Thoracic aorta (tissue), 2 donors: Measurements from ENCODE around the gene RPH3AL. TPM values are rescaled to one million over a fixed set of nuclear protein-coding genes. Genes with fewer than 3 reads are reported as not detected.

Source experiments
- ATAC-seq: fragments of 150-250 bp; one replicate; pipeline ENCODE4 v1.8.0; 2017; ENCODE audit warnings: low read depth; ENCODE audit not compliant: insufficient number of reproducible peaks, low FRiP score
- DNase-seq: peaks from one replicate; pipeline ENCODE4 v3.0.0-alpha.2; 2020; ENCODE audit warnings: low spot score
- H3K27ac ChIP-seq, 2 donors: fragments of 200-600 bp; sonication (generic); 1 replicate in 1 of 2; 2 replicates in 1 of 2; pipeline ENCODE4 v1.5.1; 2016; ENCODE audit warnings: mild to moderate bottlenecking in 2 of 2, moderate library complexity in 2 of 2
- H3K27me3 ChIP-seq: fragments of 200-600 bp; sonication (generic); replicated peaks from 2 replicates; pipeline ENCODE4 v1.6.0; 2016; ENCODE audit warnings: mild to moderate bottlenecking; ENCODE audit not compliant: insufficient read depth
- H3K36me3 ChIP-seq: fragments of 200-600 bp; sonication (generic); one replicate; pipeline ENCODE4 v1.5.1; 2016
- H3K4me1 ChIP-seq, 2 donors: fragments of 200-600 bp; sonication (generic); 1 replicate in 1 of 2; 2 replicates in 1 of 2; pipeline versions ENCODE4 v1.5.1 to v1.6.0; 2016; ENCODE audit warnings: low read depth in 2 of 2, mild to moderate bottlenecking in 1 of 2; ENCODE audit not compliant: control insufficient read depth in 1 of 2
- H3K4me3 ChIP-seq: fragments of 200-600 bp; sonication (generic); 2 replicates; pipeline ENCODE4 v1.5.1; 2016; ENCODE audit warnings: mild to moderate bottlenecking
- H3K9me3 ChIP-seq: fragments of 200-600 bp; sonication (generic); 2 replicates; pipeline ENCODE4 v1.5.1; 2016
- CTCF ChIP-seq: fragments of 200-600 bp; sonication (generic); IDR thresholded peaks from one replicate; pipeline ENCODE4 v1.5.1; 2019; ENCODE audit warnings: antibody characterized with exemption
- total RNA-seq, 2 donors: library from RNA; depleted of rRNA; stranded (reverse); fragments of >200 nt; gene quantifications; one replicate each; pipeline versions ENCODE4 v1.1.0 to v1.2.3, GENCODE V29; 2016

Gene RPH3AL
- total RNA-seq, 2 donors from 2014 or later = 6.5 to 33.1 TPM

- ATAC-seq = no peak
- Histone ChIP-seq H3K27me3 (no peaks in the 10 kb centered on the region), H3K4me3 (no peak overlapping the region), H3K9me3 (no peaks in the 10 kb centered on the region), H3K4me1 (no peaks in the 10 kb centered on the region), H3K36me3 (no peaks in the 10 kb centered on the region), H3K27ac (no peak overlapping the region)
- no peak for TF ChIP-seq CTCF
- DNase-seq = no peak
Measured at GRCh38 chr17:165939-166338, 186.7 kb downstream of the RPH3AL start.

- Histone ChIP-seq H3K36me3 (no peaks in the 10 kb centered on the region), H3K27me3 (no peaks in the 10 kb centered on the region), H3K4me3 (no peak overlapping the region), H3K27ac (no peak overlapping the region), H3K9me3 (no peaks in the 10 kb centered on the region), H3K4me1 (no peaks in the 10 kb centered on the region)
- DNase-seq (no peak), ATAC-seq (no peak)
- TF ChIP-seq CTCF = no peak
Measured at GRCh38 chr17:164303-165235, 188.0 kb downstream of the RPH3AL start.

- no peaks in the 10 kb centered on the region for H3K4me1 ChIP-seq
- no peak overlapping the region for H3K4me3 ChIP-seq
- ATAC-seq (no peak), DNase-seq (no peak)
- H3K27me3 ChIP-seq = no peaks in the 10 kb centered on the region
- H3K36me3 ChIP-seq = no peaks in the 10 kb centered on the region
- TF ChIP-seq CTCF = no peak
- no peak overlapping the region for H3K27ac ChIP-seq
- H3K9me3 ChIP-seq = no peaks in the 10 kb centered on the region
Measured at GRCh38 chr17:163514-164098, 189.0 kb downstream of the RPH3AL start.

GRCh38 chr17:162689-163088 is 189.9 kb downstream of the RPH3AL start:
- H3K9me3 ChIP-seq = no peaks in the 10 kb centered on the region
- no peak for TF ChIP-seq CTCF
- no peak overlapping the region for H3K27ac ChIP-seq
- H3K27me3 ChIP-seq = no peaks in the 10 kb centered on the region
- DNase-seq (no peak), ATAC-seq (no peak)
- H3K4me1 ChIP-seq = no peaks in the 10 kb centered on the region
- no peak overlapping the region for H3K4me3 ChIP-seq
- no peaks in the 10 kb centered on the region for H3K36me3 ChIP-seq

Other genes with a start within 250 kb of the RPH3AL start
- gene SCGB1C2, start 215.2 kb downstream of the RPH3AL start, total RNA-seq = not detected
- gene DOC2B, start 171.2 kb downstream of the RPH3AL start, total RNA-seq = 1 to 10 TPM; 4.2 to 7.5 TPM
- 10 to 100 TPM in 1 of 2 donors, 1 to 10 TPM in 1; 6.4 to 18.2 TPM for gene RFLNB, start 93.1 kb upstream of the RPH3AL start, total RNA-seq